Thyroid gland (tissue), 4 donors: ENCODE data around the gene IFTAP.

Experiments
- POLR2A ChIP-seq, 2 donors: fragments of 450-650 bp; IDR thresholded peaks; one replicate each; pipeline ENCODE4 v1.6.1; 2017; ENCODE audit warnings: antibody characterized with exemption in 2 of 2, mild to moderate bottlenecking in 2 of 2, moderate library complexity in 1 of 2
- TF ChIP-seq, protein P1 (sequence below), 6 experiments: fragments of 200-600 bp in 3 of 6; fragments of 450-650 bp in 3 of 6; sonication (generic) in 3 of 6; IDR thresholded peaks; one replicate each; pipeline ENCODE4 v1.5.1; 2016 to 2019; ENCODE audit warnings: antibody characterized with exemption in 6 of 6, mild to moderate bottlenecking in 2 of 6, inconsistent platforms in 1 of 6, moderate library complexity in 1 of 6

DNA sequence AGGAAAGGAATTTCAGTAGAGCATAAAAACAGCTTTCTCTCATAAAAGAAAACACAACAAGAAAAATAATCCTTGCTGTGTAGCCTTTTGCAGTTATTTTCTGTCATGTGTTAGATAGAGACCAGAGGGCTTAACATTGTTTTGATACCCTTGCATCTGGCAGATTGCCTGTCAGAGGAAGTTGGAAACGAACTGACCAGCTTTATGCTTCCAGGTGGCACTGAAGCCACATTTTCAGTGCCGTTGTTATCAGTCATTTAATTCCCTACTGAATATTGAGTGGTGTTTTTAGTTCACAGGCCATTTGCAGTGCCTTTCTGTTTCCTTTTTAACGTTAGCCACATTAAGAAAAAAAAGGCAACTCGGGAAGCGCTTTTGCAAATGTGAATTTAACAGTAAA, 25.2 kb downstream of the IFTAP start:
- TF ChIP-seq, protein P1, sequence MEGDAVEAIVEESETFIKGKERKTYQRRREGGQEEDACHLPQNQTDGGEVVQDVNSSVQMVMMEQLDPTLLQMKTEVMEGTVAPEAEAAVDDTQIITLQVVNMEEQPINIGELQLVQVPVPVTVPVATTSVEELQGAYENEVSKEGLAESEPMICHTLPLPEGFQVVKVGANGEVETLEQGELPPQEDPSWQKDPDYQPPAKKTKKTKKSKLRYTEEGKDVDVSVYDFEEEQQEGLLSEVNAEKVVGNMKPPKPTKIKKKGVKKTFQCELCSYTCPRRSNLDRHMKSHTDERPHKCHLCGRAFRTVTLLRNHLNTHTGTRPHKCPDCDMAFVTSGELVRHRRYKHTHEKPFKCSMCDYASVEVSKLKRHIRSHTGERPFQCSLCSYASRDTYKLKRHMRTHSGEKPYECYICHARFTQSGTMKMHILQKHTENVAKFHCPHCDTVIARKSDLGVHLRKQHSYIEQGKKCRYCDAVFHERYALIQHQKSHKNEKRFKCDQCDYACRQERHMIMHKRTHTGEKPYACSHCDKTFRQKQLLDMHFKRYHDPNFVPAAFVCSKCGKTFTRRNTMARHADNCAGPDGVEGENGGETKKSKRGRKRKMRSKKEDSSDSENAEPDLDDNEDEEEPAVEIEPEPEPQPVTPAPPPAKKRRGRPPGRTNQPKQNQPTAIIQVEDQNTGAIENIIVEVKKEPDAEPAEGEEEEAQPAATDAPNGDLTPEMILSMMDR (IDR thresholded peaks at IDR 0.05) = no peak
- TF ChIP-seq POLR2A (IDR thresholded peaks at IDR 0.05) = peak in 1 of 2 donors; percentile 52
